Endothelial cell (in vitro differentiated cells): ENCODE results near the gene FRMPD4. TPM values are rescaled to one million over a fixed set of nuclear protein-coding genes. Genes with fewer than 3 reads are reported as not detected.

Source experiments
- DNase-seq: peaks from one replicate; pipeline ENCODE4 v3.0.0; 2021; ENCODE audit warnings: low spot score
- H3K27ac Mint-ChIP-seq: one replicate; pipeline ENCODE4 v1.8.0; 2021; ENCODE audit warnings: mixed read lengths, inconsistent platforms; ENCODE audit not compliant: unreplicated experiment
- H3K27me3 Mint-ChIP-seq: one replicate; pipeline ENCODE4 v1.8.0; 2021; ENCODE audit warnings: mild to moderate bottlenecking, moderate library complexity, mixed read lengths, inconsistent platforms; ENCODE audit not compliant: unreplicated experiment
- H3K36me3 Mint-ChIP-seq: one replicate; pipeline ENCODE4 v1.8.0; 2021; ENCODE audit warnings: mild to moderate bottlenecking, low read depth, mixed read lengths, inconsistent platforms; ENCODE audit not compliant: unreplicated experiment
- H3K4me1 Mint-ChIP-seq: one replicate; pipeline ENCODE4 v1.8.0; 2021; ENCODE audit warnings: mild to moderate bottlenecking, mixed read lengths, inconsistent platforms; ENCODE audit not compliant: unreplicated experiment
- H3K4me3 Mint-ChIP-seq: one replicate; pipeline ENCODE4 v1.8.0; 2021; ENCODE audit warnings: mild to moderate bottlenecking, mixed read lengths, inconsistent platforms; ENCODE audit not compliant: unreplicated experiment
- H3K9me3 Mint-ChIP-seq: one replicate; pipeline ENCODE4 v1.8.0; 2021; ENCODE audit warnings: mixed read lengths, inconsistent platforms; ENCODE audit not compliant: unreplicated experiment
- CTCF ChIP-seq: fragments of 200-600 bp; sonication (generic); IDR thresholded peaks from one replicate; pipeline ENCODE4 v1.5.0; 2021; ENCODE audit warnings: antibody characterized with exemption; ENCODE audit not compliant: unreplicated experiment
- total RNA-seq: library from RNA; stranded (reverse); fragmentation: NEBNext Ultra II Directional; extraction: Animal tissue kit (Norgen Biotek cat#: 25700); gene quantifications from one replicate; pipeline ENCODE4 v1.2.1, GENCODE V29; 2021; ENCODE audit not compliant: unreplicated experiment

FRMPD4 gene
- total RNA-seq, 1 donor from 2014 or later: 0.03 TPM

- no peak overlapping the region for H3K27ac Mint-ChIP-seq
- DNase-seq: no peak
- H3K4me1 Mint-ChIP-seq: no peaks in the 10 kb centered on the region
- no peak overlapping the region for H3K4me3 Mint-ChIP-seq
- H3K9me3 Mint-ChIP-seq: no peaks in the 10 kb centered on the region
- no peaks in the 10 kb centered on the region for H3K36me3 Mint-ChIP-seq
- H3K27me3 Mint-ChIP-seq: no peaks in the 10 kb centered on the region
- TF ChIP-seq CTCF: no peak
Observed at GRCh38 chrX:12210196-12210815, 72.0 kb downstream of the FRMPD4 start.

- H3K4me1 Mint-ChIP-seq: no peaks in the 10 kb centered on the region
- no peak overlapping the region for H3K4me3 Mint-ChIP-seq
- no peaks in the 10 kb centered on the region for H3K27me3 Mint-ChIP-seq
- no peaks in the 10 kb centered on the region for H3K9me3 Mint-ChIP-seq
- H3K36me3 Mint-ChIP-seq: no peaks in the 10 kb centered on the region
- no peak for TF ChIP-seq CTCF
- H3K27ac Mint-ChIP-seq: no peak overlapping the region
- no peak for DNase-seq
Observed at GRCh38 chrX:12210971-12211370, 72.7 kb downstream of the FRMPD4 start.

- no peak for DNase-seq
- Mint-ChIP-seq H3K4me1 (no peaks in the 10 kb centered on the region), H3K9me3 (no peaks in the 10 kb centered on the region), H3K36me3 (no peaks in the 10 kb centered on the region), H3K27me3 (no peaks in the 10 kb centered on the region), H3K4me3 (no peak overlapping the region), H3K27ac (no peak overlapping the region)
- no peak for TF ChIP-seq CTCF
Observed at GRCh38 chrX:12223650-12224049, 85.4 kb downstream of the FRMPD4 start.

GRCh38 chrX:12225107-12225506 is 86.8 kb downstream of the FRMPD4 start:
- no peaks in the 10 kb centered on the region for H3K9me3 Mint-ChIP-seq
- H3K27ac Mint-ChIP-seq: no peak overlapping the region
- no peak overlapping the region for H3K4me3 Mint-ChIP-seq
- peaks cover 3% of the 10 kb centered on the region for H3K27me3 Mint-ChIP-seq
- H3K4me1 Mint-ChIP-seq: no peaks in the 10 kb centered on the region
- no peaks in the 10 kb centered on the region for H3K36me3 Mint-ChIP-seq
- no peak for DNase-seq
- TF ChIP-seq CTCF: no peak

GRCh38 chrX:12227412-12228041 is 89.3 kb downstream of the FRMPD4 start:
- Mint-ChIP-seq H3K36me3 (no peaks in the 10 kb centered on the region), H3K9me3 (no peaks in the 10 kb centered on the region), H3K27ac (no peak overlapping the region), H3K4me3 (no peak overlapping the region), H3K27me3 (peaks cover 3% of the 10 kb centered on the region), H3K4me1 (no peaks in the 10 kb centered on the region)
- TF ChIP-seq CTCF: no peak
- no peak for DNase-seq
